OCI-LY3 (cell line): ENCODE results near the gene NEU4.

ENCODE experiments used
- EZH2phosphoT487 ChIP-seq: fragments of 200-600 bp; shearing (Covaris generic); IDR thresholded peaks from 2 replicates; pipeline ENCODE4 v1.6.1; 2018; ENCODE audit warnings: antibody characterized with exemption, mixed run types, low read depth
- TF ChIP-seq, protein P1 (sequence below): fragments of 200-600, 300-600 bp; sonication (generic); IDR thresholded peaks from 2 replicates; pipeline ENCODE4 v1.5.1; 2014; ENCODE audit warnings: antibody characterized with exemption, low read length, low read depth

DNA sequence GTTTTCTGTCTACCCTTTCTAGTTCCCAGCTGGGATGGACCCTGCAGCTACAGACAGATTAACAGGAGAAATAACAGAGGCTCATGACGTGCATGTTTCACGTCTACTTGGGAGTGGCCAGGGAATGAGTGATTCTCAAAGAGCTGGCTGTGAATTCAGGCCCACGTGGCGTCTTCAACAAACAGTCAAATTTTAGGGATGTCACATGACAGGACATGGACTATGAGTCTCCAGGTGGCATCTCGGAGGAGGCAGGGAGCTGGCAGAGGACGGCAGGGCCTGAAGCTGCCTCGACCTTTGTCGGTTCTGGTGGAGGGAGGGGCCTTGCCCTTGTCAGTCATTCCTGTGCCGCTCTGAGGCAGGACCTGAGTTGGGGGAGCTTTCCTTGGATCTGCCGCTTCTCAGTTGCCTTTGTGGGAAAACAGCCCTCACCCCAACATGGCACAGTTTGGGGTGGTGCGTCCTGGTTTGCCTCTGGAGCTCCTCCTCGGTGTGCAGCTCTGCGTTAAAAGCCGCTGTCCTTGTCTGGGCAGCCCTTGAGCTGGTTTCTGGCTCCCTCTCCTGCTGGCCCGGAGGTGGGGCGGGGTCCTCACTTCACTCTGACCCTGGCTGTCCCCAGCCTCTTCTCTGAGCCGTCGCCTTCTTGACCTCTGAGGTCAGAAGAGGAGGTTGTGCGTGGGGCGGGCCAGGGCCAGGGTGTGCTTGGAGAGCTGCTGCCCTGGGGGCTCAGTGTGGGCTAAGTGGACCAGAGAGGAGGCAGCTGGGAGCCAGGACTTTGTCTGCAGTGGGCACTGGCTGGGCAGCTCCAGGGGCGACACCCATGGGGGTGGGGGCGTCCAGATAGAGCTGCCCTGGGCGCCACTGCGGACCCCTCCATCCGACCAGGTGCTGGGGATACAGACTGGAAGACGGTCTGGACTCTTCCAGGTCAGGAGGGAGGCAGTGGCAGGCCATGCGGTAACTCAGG is 44.4 kb upstream of the NEU4 start:
- TF ChIP-seq, protein P1, sequence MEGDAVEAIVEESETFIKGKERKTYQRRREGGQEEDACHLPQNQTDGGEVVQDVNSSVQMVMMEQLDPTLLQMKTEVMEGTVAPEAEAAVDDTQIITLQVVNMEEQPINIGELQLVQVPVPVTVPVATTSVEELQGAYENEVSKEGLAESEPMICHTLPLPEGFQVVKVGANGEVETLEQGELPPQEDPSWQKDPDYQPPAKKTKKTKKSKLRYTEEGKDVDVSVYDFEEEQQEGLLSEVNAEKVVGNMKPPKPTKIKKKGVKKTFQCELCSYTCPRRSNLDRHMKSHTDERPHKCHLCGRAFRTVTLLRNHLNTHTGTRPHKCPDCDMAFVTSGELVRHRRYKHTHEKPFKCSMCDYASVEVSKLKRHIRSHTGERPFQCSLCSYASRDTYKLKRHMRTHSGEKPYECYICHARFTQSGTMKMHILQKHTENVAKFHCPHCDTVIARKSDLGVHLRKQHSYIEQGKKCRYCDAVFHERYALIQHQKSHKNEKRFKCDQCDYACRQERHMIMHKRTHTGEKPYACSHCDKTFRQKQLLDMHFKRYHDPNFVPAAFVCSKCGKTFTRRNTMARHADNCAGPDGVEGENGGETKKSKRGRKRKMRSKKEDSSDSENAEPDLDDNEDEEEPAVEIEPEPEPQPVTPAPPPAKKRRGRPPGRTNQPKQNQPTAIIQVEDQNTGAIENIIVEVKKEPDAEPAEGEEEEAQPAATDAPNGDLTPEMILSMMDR, result no peak
- TF ChIP-seq EZH2phosphoT487, result no peak
